ENCODE data around the gene PHGDH. TPM values are rescaled to one million over a fixed set of nuclear protein-coding genes. Genes with fewer than 3 reads are reported as not detected.

PHGDH gene
- polyA plus RNA-seq, 1 donor (not counting 4 experiments of a cell fraction or from before 2014, with no cell fraction given) = 40.3 TPM

GRCh38 chr1:119740261-119740660 lies 28.5 kb downstream of the PHGDH start:
- dilution Hi-C loops (cut with MboI; ENCODE audit: extremely low pct_ligation_motif_present, low sequenced_read_pairs) = no loop called here
- peaks cover 0 to 18% of the 10 kb centered on the region in 2 experiments for H3K36me3 ChIP-seq (ENCODE audit: control insufficient read depth in 2 of 2, extremely low read depth in 1 of 2, insufficient read depth in 2 of 2, low read length in 2 of 2)
- no peak for FAIRE-seq

GRCh38 chr1:119740896-119741780 lies 29.4 kb downstream of the PHGDH start:
- no peak for FAIRE-seq
- TF ChIP-seq CTCF (optimal IDR thresholded peaks at IDR 0.05 in 1 of 3, IDR thresholded peaks at IDR 0.05 in 1 of 3, conservative IDR thresholded peaks at IDR 0.05 in 1 of 3; ENCODE audit: extremely low read depth in 1 of 3, insufficient read depth in 2 of 3, low read length in 3 of 3) (no peak), EZH2 (IDR thresholded peaks at IDR 0.05; ENCODE audit: low read length) (no peak)
- DNase-seq (ENCODE audit: low read depth, low spot score) = no peak
- no peaks in the 10 kb centered on the region for H3K4me1 ChIP-seq (ENCODE audit: control insufficient read depth, extremely low read depth, insufficient read depth, low read length)
- H3K9me3 ChIP-seq (ENCODE audit: control insufficient read depth, low read depth, low read length) = no peaks in the 10 kb centered on the region
- H4K20me1 ChIP-seq (ENCODE audit: control insufficient read depth, extremely low read depth, insufficient read depth, low read length) = no peaks in the 10 kb centered on the region
- H3K9ac ChIP-seq (ENCODE audit: control insufficient read depth, extremely low read depth, insufficient read depth, low read length) = no peak overlapping the region
- H3K36me3 ChIP-seq (ENCODE audit: control insufficient read depth in 2 of 2, extremely low read depth in 1 of 2, insufficient read depth in 2 of 2, low read length in 2 of 2) = peaks cover 0 to 16% of the 10 kb centered on the region in 2 experiments
- H3K27ac ChIP-seq (ENCODE audit: control insufficient read depth, insufficient read depth, low read length) = no peak overlapping the region
- dilution Hi-C loops (cut with MboI; ENCODE audit: extremely low pct_ligation_motif_present, low sequenced_read_pairs) = no loop called here
- no peaks in the 10 kb centered on the region for H3K79me2 ChIP-seq (ENCODE audit: control insufficient read depth, insufficient read depth, low read length)
- H3K27me3 ChIP-seq (ENCODE audit: control insufficient read depth, extremely low read depth, insufficient read depth, low read length) = no peaks in the 10 kb centered on the region
- H3K4me3 ChIP-seq (ENCODE audit: control insufficient read depth in 2 of 3, extremely low read depth in 1 of 3, insufficient read depth in 2 of 3, low read depth in 1 of 3, low read length in 3 of 3) = no peak overlapping the region
- H3K4me2 ChIP-seq (ENCODE audit: control insufficient read depth, extremely low read depth, insufficient read depth, low read depth, low read length) = no peak overlapping the region
- no peak overlapping the region for H2AFZ ChIP-seq (ENCODE audit: control insufficient read depth, low read length)
- H3K9me1 ChIP-seq (ENCODE audit: control insufficient read depth, extremely low read depth, insufficient read depth, low read length) = no peaks in the 10 kb centered on the region

More at GRCh38 chr1:119740261-119740660, 28.5 kb downstream of the PHGDH start:
- Histone ChIP-seq H2AFZ (ENCODE audit: control insufficient read depth, low read length) (no peak overlapping the region), H3K79me2 (ENCODE audit: control insufficient read depth, insufficient read depth, low read length) (no peaks in the 10 kb centered on the region), H3K9ac (ENCODE audit: control insufficient read depth, extremely low read depth, insufficient read depth, low read length) (no peak overlapping the region), H3K9me3 (ENCODE audit: control insufficient read depth, low read depth, low read length) (no peaks in the 10 kb centered on the region), H3K27me3 (ENCODE audit: control insufficient read depth, extremely low read depth, insufficient read depth, low read length) (no peaks in the 10 kb centered on the region), H3K27ac (ENCODE audit: control insufficient read depth, insufficient read depth, low read length) (no peak overlapping the region), H3K4me1 (ENCODE audit: control insufficient read depth, extremely low read depth, insufficient read depth, low read length) (no peaks in the 10 kb centered on the region), H4K20me1 (ENCODE audit: control insufficient read depth, extremely low read depth, insufficient read depth, low read length) (no peaks in the 10 kb centered on the region), H3K9me1 (ENCODE audit: control insufficient read depth, extremely low read depth, insufficient read depth, low read length) (no peaks in the 10 kb centered on the region), H3K4me3 (ENCODE audit: control insufficient read depth in 2 of 3, extremely low read depth in 1 of 3, insufficient read depth in 2 of 3, low read depth in 1 of 3, low read length in 3 of 3) (no peak overlapping the region), H3K4me2 (ENCODE audit: control insufficient read depth, extremely low read depth, insufficient read depth, low read depth, low read length) (no peak overlapping the region)
- DNase-seq (ENCODE audit: low read depth, low spot score) = no peak
- TF ChIP-seq CTCF (optimal IDR thresholded peaks at IDR 0.05 in 1 of 3, IDR thresholded peaks at IDR 0.05 in 1 of 3, conservative IDR thresholded peaks at IDR 0.05 in 1 of 3; ENCODE audit: extremely low read depth in 1 of 3, insufficient read depth in 2 of 3, low read length in 3 of 3) (no peak), EZH2 (IDR thresholded peaks at IDR 0.05; ENCODE audit: low read length) (no peak)

Measured in keratinocyte (primary cell).